ENCODE data around the gene ST6GAL1. TPM values are rescaled to one million over a fixed set of nuclear protein-coding genes. Genes with fewer than 3 reads are reported as not detected.

The ST6GAL1 gene
- total RNA-seq, 4 donors from 2014 or later, result 32.6 to 107 (median 57.1) TPM

- peak overlapping the region in 1 of 2 donors; percentile 64 for H3K27ac ChIP-seq
- DNase-seq, result no peak
- H3K4me3 ChIP-seq, result no peak overlapping the region
- no peaks in the 10 kb centered on the region for H3K9me3 ChIP-seq
- no peaks in the 10 kb centered on the region for H3K4me1 ChIP-seq
- no peak for TF ChIP-seq CTCF (IDR thresholded peaks at IDR 0.05)
- no peak for TF ChIP-seq POLR2A (IDR thresholded peaks at IDR 0.05)
- intact Hi-C loops (cut with DNase I; ENCODE audit: low total_unique reads), result no loop called here
- H3K27me3 ChIP-seq, result no peaks in the 10 kb centered on the region
- H3K36me3 ChIP-seq, result no peaks in the 10 kb centered on the region
These were observed 16.5 kb downstream of the ST6GAL1 start for GRCh38 chr3:186946756-186947375.

- Histone ChIP-seq H3K27me3 (no peaks in the 10 kb centered on the region), H3K4me1 (no peaks in the 10 kb centered on the region), H3K4me3 (no peak overlapping the region), H3K27ac (peak overlapping the region in 1 of 2 donors; percentile 30), H3K9me3 (no peaks in the 10 kb centered on the region), H3K36me3 (no peaks in the 10 kb centered on the region)
- TF ChIP-seq POLR2A (IDR thresholded peaks at IDR 0.05) (no peak), CTCF (IDR thresholded peaks at IDR 0.05) (no peak)
- intact Hi-C loops (cut with DNase I; ENCODE audit: low total_unique reads), result no loop called here
- DNase-seq, result no peak
These were observed 19.1 kb downstream of the ST6GAL1 start for GRCh38 chr3:186949281-186949982.

DNA sequence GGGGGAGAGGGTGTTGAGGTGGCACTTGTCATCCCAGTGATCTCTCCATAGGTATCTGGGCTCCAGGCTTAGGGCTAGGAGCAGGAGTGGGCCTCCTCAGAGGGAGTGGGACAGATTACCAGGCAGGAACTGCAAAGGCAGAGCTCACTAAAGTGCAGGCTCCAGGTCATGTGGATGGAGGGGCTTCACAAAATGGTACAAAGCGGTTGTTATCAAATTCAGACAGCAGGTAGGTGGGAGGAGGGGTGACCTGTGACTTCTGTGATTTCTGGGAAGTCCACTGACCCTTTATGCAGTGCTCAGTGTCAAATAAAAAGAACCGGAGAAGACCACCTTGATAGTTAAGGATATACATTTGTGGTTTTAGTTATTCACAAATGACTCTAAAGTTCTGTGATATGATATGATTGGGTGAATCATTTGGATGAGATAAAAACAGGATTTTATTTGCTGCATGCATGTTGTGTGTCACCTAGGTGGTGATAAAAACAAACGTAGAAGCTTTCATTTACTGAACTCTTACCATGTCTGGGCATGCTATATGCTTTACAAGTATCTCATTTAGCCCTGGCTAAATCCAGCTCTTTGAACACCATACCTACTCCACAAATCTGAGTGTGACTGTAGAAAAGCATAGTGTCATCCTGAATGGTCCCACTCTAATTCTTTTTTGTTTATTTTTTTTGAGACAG, 20.2 kb downstream of the ST6GAL1 start:
- H3K27ac ChIP-seq, result peak overlapping the region in 1 of 2 donors; percentile 30
- intact Hi-C loops (cut with DNase I; ENCODE audit: low total_unique reads), result no loop called here
- H3K27me3 ChIP-seq, result no peaks in the 10 kb centered on the region
- H3K9me3 ChIP-seq, result no peaks in the 10 kb centered on the region
- no peak for DNase-seq
- H3K36me3 ChIP-seq, result no peaks in the 10 kb centered on the region
- TF ChIP-seq POLR2A (IDR thresholded peaks at IDR 0.05) (no peak), CTCF (IDR thresholded peaks at IDR 0.05) (no peak)
- no peak overlapping the region for H3K4me3 ChIP-seq
- H3K4me1 ChIP-seq, result no peaks in the 10 kb centered on the region

DNA sequence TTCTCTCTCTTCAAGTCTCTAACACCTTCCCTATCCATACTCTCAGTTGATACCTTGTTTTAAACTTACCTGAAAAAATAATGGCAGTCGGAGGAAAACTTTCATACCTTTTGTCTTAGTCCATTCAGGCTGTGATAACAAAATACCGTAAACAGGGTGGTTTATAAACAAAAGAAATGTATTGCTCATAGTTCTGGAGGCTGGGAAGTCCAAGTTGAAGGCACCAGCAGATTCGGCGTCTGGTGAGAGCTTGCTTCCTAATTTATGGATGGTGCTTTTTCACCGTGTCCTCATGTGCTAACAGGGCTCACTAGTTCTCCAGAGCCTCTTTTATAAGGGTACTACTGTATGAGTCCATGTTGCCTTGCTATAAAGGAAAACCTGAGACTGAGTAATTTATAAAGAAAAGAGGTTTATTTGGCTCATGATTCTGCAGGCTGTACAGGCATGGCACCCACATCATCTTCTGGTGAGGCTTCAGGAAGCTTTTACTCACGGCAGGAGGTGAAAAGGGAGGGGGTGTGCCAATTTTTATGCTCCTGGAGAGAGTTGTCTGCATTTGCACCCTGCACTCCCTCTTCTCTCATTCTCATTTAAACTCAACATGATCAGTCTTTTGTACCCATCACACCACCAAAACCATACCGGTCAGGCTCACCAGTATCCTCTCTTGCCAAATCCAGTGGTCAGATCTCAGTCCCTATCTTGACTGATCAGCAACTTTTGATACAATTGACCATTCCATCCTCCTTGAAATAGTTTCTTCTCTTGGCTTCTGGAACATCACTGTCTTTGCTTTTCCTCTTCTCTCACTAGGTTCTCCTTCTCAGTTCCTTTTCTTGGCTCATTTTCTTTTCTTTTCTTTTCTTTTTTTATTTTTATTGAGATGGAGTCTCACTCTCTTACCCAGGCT, 21.6 kb downstream of the ST6GAL1 start:
- H3K4me1 ChIP-seq, result no peaks in the 10 kb centered on the region

More for the DNA sequence above, 21.6 kb downstream of the ST6GAL1 start:
- DNase-seq, result no peak
- H3K27ac ChIP-seq, result peak overlapping the region; percentile 43 to 46
- TF ChIP-seq POLR2A (IDR thresholded peaks at IDR 0.05), result no peak
- TF ChIP-seq CTCF (IDR thresholded peaks at IDR 0.05), result no peak
- H3K27me3 ChIP-seq, result no peaks in the 10 kb centered on the region
- H3K4me3 ChIP-seq, result no peak overlapping the region
- intact Hi-C loops (cut with DNase I; ENCODE audit: low total_unique reads), result no loop called here
- no peaks in the 10 kb centered on the region for H3K9me3 ChIP-seq
- H3K36me3 ChIP-seq, result no peaks in the 10 kb centered on the region

Measured in uterus (tissue), 4 donors.